Panc1 (cell line): ENCODE data around the gene MPRIP.

ENCODE experiments used
- SIN3A ChIP-seq: IDR thresholded peaks from 2 replicates; pipeline ENCODE4 v1.6.1; 2012; ENCODE audit warnings: low read depth, mild to moderate bottlenecking, low read length, moderate library complexity, borderline replicate concordance; ENCODE audit not compliant: insufficient read depth
- TF ChIP-seq, protein P1 (sequence below): fragments of 450-650 bp; IDR thresholded peaks from 2 replicates; pipeline ENCODE4 v1.5.1; 2017; ENCODE audit warnings: mild to moderate bottlenecking
- TF ChIP-seq, protein P2 (sequence below), 2 experiments: IDR thresholded peaks; 2 replicates each; pipeline ENCODE4 v1.6.1; 2011 to 2012; ENCODE audit warnings: low read depth in 2 of 2, control low read depth in 1 of 2, low read length in 1 of 2, mild to moderate bottlenecking in 1 of 2, moderate library complexity in 1 of 2; ENCODE audit not compliant: insufficient read depth in 1 of 2

DNA sequence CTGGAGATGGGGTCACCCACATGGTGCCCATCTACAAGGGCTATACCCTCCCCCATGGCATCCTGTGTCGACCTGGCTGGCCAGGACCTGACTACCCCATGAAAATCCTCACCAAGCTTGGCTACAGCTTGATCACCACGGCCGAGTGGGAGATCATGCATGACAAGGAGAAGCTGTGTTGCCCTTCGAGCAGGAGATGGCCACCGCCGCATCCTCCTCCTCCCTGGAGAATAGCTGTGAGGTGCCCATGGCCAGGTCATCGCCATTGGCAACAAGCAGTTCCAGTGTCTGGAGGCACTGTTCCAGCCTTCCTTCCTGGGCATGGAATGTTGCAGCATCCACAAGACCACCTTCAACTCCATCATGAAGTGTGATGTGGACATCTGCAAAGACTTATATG, 200.0 kb downstream of the MPRIP start:
- TF ChIP-seq, protein P1, sequence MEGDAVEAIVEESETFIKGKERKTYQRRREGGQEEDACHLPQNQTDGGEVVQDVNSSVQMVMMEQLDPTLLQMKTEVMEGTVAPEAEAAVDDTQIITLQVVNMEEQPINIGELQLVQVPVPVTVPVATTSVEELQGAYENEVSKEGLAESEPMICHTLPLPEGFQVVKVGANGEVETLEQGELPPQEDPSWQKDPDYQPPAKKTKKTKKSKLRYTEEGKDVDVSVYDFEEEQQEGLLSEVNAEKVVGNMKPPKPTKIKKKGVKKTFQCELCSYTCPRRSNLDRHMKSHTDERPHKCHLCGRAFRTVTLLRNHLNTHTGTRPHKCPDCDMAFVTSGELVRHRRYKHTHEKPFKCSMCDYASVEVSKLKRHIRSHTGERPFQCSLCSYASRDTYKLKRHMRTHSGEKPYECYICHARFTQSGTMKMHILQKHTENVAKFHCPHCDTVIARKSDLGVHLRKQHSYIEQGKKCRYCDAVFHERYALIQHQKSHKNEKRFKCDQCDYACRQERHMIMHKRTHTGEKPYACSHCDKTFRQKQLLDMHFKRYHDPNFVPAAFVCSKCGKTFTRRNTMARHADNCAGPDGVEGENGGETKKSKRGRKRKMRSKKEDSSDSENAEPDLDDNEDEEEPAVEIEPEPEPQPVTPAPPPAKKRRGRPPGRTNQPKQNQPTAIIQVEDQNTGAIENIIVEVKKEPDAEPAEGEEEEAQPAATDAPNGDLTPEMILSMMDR: no peak
- TF ChIP-seq SIN3A: no peak
- TF ChIP-seq, protein P2, sequence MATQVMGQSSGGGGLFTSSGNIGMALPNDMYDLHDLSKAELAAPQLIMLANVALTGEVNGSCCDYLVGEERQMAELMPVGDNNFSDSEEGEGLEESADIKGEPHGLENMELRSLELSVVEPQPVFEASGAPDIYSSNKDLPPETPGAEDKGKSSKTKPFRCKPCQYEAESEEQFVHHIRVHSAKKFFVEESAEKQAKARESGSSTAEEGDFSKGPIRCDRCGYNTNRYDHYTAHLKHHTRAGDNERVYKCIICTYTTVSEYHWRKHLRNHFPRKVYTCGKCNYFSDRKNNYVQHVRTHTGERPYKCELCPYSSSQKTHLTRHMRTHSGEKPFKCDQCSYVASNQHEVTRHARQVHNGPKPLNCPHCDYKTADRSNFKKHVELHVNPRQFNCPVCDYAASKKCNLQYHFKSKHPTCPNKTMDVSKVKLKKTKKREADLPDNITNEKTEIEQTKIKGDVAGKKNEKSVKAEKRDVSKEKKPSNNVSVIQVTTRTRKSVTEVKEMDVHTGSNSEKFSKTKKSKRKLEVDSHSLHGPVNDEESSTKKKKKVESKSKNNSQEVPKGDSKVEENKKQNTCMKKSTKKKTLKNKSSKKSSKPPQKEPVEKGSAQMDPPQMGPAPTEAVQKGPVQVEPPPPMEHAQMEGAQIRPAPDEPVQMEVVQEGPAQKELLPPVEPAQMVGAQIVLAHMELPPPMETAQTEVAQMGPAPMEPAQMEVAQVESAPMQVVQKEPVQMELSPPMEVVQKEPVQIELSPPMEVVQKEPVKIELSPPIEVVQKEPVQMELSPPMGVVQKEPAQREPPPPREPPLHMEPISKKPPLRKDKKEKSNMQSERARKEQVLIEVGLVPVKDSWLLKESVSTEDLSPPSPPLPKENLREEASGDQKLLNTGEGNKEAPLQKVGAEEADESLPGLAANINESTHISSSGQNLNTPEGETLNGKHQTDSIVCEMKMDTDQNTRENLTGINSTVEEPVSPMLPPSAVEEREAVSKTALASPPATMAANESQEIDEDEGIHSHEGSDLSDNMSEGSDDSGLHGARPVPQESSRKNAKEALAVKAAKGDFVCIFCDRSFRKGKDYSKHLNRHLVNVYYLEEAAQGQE (IDR thresholded peaks at IDR 0.05; ENCODE audit: insufficient read depth in 1 of 2, low read depth in 2 of 2, low read length in 1 of 2): no peak
